ENCODE measurements around the gene CCT3.

CCT3 gene

GRCh38 chr1:156282479-156283222 lies 55.4 kb downstream of the CCT3 start, which contains the start of gene SMG5:
Gene SMG5 (minus strand): TSS chr1:156282825. CDS start chr1:156282680, 145 bp downstream.
- no peak for TF ChIP-seq CTCF (IDR thresholded peaks at IDR 0.05; ENCODE audit: low read depth, low read length)
- DNase-seq (ENCODE audit: low read depth, low spot score), result peak; percentile 99
- H3K4me3 ChIP-seq (ENCODE audit: low read depth, low read length), result peak within 1 kb of the TSS; percentile 90
- in situ Hi-C loops (cut with HindIII; ENCODE audit: low sequenced_read_pairs), result no loop called here

GRCh38 chr1:156281693-156282478 lies 56.2 kb downstream of the CCT3 start:
- in situ Hi-C loops (cut with HindIII; ENCODE audit: low sequenced_read_pairs), result no loop called here
- DNase-seq (ENCODE audit: low read depth, low spot score), result peak; percentile 8
- no peak for TF ChIP-seq CTCF (IDR thresholded peaks at IDR 0.05; ENCODE audit: low read depth, low read length)
- H3K4me3 ChIP-seq (ENCODE audit: low read depth, low read length), result peak overlapping the region; percentile 90

- in situ Hi-C loops (cut with HindIII; ENCODE audit: low sequenced_read_pairs), result no loop called here
- peak overlapping the region; percentile 90 for H3K4me3 ChIP-seq (ENCODE audit: low read depth, low read length)
- peak; percentile 17 for DNase-seq (ENCODE audit: low read depth, low spot score)
- TF ChIP-seq CTCF (IDR thresholded peaks at IDR 0.05; ENCODE audit: low read depth, low read length), result no peak
These were observed 56.8 kb downstream of the CCT3 start for GRCh38 chr1:156281281-156281680.

- no peak for TF ChIP-seq CTCF (IDR thresholded peaks at IDR 0.05; ENCODE audit: low read depth, low read length)
- H3K4me3 ChIP-seq (ENCODE audit: low read depth, low read length), result no peak overlapping the region
- DNase-seq (ENCODE audit: low read depth, low spot score), result no peak
- in situ Hi-C loops (cut with HindIII; ENCODE audit: low sequenced_read_pairs), result no loop called here
These were observed 58.3 kb downstream of the CCT3 start for GRCh38 chr1:156279837-156280236.

GRCh38 chr1:156276966-156277381 lies 61.1 kb downstream of the CCT3 start:
- H3K4me3 ChIP-seq (ENCODE audit: low read depth, low read length), result no peak overlapping the region
- no peak for TF ChIP-seq CTCF (IDR thresholded peaks at IDR 0.05; ENCODE audit: low read depth, low read length)
- in situ Hi-C loops (cut with HindIII; ENCODE audit: low sequenced_read_pairs), result no loop called here
- no peak for DNase-seq (ENCODE audit: low read depth, low spot score)

GRCh38 chr1:156276532-156276931 lies 61.6 kb downstream of the CCT3 start:
- TF ChIP-seq CTCF (IDR thresholded peaks at IDR 0.05; ENCODE audit: low read depth, low read length), result no peak
- no peak for DNase-seq (ENCODE audit: low read depth, low spot score)
- no peak overlapping the region for H3K4me3 ChIP-seq (ENCODE audit: low read depth, low read length)
- in situ Hi-C loops (cut with HindIII; ENCODE audit: low sequenced_read_pairs), result no loop called here

All from astrocyte of the spinal cord (primary cell).